Fibroblast of villous mesenchyme (primary cell): ENCODE measurements around the gene POMT1. TPM values are rescaled to one million over a fixed set of nuclear protein-coding genes. Genes with fewer than 3 reads are reported as not detected.
"Not testable (repeated sequence)": the region's sequence is repeated elsewhere in the genome, so short reads cannot be mapped to it uniquely, and the experiment has no call there.

Experiments
- DNase-seq: peaks from one replicate; pipeline ENCODE4 v3.0.0-alpha.2; 2010; ENCODE audit warnings: low read depth
- H3K4me3 ChIP-seq: 2 replicates; pipeline ENCODE4 v1.5.1; 2011; ENCODE audit warnings: low read depth, mild to moderate bottlenecking, low read length
- total RNA-seq: library from RNA; depleted of rRNA; stranded (reverse); fragments of >200 nt; gene quantifications from 2 replicates; pipeline ENCODE4 v1.2.3, GENCODE V29; 2012
- TF ChIP-seq, protein P1 (sequence below): IDR thresholded peaks from 2 replicates; pipeline ENCODE4 v1.5.1; 2012; ENCODE audit warnings: low read depth, mild to moderate bottlenecking, low read length; ENCODE audit not compliant: insufficient read depth

POMT1 gene
- total RNA-seq, 1 donor: 36.3 TPM

DNA sequence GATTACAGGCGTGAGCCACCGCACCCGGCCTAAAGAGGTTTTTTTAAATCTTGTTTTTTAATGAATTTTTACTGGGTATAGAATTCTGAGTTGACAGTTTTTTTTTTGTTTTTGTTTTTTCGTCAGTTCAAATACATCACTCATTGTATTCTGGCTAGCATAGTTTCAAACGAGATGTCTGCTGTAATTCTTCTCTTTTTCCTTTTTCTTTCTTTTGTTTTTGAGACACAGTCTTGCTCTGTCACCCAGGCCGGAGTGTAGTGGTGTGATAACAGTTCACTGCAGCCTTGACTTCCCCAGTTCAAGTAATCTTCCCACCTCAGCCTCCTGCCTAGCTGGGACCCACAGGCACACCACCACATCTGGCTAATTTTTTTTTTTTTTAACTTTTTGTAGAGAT, 40.4 kb downstream of the POMT1 start:
- H3K4me3 ChIP-seq: no peak overlapping the region
- TF ChIP-seq, protein P1, sequence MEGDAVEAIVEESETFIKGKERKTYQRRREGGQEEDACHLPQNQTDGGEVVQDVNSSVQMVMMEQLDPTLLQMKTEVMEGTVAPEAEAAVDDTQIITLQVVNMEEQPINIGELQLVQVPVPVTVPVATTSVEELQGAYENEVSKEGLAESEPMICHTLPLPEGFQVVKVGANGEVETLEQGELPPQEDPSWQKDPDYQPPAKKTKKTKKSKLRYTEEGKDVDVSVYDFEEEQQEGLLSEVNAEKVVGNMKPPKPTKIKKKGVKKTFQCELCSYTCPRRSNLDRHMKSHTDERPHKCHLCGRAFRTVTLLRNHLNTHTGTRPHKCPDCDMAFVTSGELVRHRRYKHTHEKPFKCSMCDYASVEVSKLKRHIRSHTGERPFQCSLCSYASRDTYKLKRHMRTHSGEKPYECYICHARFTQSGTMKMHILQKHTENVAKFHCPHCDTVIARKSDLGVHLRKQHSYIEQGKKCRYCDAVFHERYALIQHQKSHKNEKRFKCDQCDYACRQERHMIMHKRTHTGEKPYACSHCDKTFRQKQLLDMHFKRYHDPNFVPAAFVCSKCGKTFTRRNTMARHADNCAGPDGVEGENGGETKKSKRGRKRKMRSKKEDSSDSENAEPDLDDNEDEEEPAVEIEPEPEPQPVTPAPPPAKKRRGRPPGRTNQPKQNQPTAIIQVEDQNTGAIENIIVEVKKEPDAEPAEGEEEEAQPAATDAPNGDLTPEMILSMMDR: no peak
- no peak for DNase-seq

GRCh38 chr9:131545003-131545785, 42.5 kb downstream of the POMT1 start, which contains the start of gene PRRT1B:
Gene PRRT1B (plus strand): TSS chr9:131545523. CDS start chr9:131545616, 93 bp downstream.
- TF ChIP-seq, protein P1: no peak
- H3K4me3 ChIP-seq: no peak within 1 kb of the TSS
- DNase-seq: no peak

- no peak for DNase-seq
- H3K4me3 ChIP-seq: no peak overlapping the region
- TF ChIP-seq, protein P1: no peak
Measured at GRCh38 chr9:131545786-131546335, 43.1 kb downstream of the POMT1 start.

DNA sequence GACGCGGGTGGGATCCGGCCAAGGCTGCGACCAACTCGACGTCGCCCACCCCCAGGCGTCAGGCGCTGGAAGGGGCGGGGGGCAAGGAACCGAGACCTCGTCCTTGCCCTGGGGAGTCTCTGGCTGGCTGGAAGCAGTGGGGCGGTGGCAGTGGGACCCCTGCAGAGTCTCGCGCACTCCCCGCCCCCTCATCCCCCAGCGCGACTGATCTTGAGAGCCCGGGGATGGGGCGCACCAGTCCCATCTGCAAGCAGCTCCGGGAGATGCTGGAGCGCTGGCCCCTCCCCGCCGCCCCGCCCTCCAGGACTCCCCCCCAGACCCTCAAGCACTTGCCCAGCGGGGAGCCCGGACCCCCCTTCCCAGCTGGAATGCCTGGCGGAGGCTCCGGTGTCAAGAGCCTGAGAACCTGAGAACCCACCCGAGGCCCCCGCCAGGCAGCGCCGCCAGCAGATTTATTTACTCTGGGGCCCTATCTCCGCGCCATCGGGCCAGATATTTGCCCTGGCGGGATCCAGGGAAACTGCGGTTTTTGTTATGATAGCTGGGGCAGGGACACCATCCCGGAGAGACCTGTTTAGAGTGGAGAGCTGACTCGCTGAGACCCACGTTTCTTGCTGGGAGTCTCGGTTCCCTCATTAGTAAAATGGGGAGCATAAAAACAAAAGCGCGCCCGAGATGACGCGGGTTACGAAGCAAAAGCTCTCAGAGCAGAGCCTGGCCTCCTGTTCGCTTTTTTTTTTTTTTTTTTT, 43.8 kb downstream of the POMT1 start:
- H3K4me3 ChIP-seq: peak overlapping the region; percentile 38
- TF ChIP-seq, protein P1: no peak
- peak; percentile 45 for DNase-seq

- H3K4me3 ChIP-seq, DNase-seq: not testable (repeated sequence)
Measured at GRCh38 chr9:131549186-131549585, 46.5 kb downstream of the POMT1 start.

DNA sequence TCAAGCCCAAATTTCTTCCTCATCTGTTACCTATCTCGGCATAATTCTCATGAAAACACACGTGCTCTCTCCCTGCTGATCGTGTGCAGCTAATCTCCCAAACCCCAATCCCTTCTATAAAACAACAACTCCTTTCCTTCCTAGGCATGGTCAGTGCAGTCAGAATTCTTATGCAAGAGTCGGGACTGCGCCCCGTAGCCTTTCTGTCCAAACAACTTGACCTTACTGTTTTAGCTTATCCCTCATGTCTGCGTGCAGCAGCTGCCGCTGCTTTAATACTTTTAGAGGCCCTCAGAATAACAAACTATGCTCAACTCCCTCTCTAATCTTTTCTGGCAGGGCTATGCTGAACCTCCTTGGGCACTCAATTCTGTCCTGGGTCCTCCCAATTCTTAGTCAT, 47.7 kb downstream of the POMT1 start:
- peak; percentile 28 for DNase-seq

GRCh38 chr9:131552030-131552429, 49.3 kb downstream of the POMT1 start:
- H3K4me3 ChIP-seq: no peak overlapping the region
- no peak for DNase-seq

More for the DNA sequence above, 47.7 kb downstream of the POMT1 start:
- H3K4me3 ChIP-seq: not testable (repeated sequence)

More at GRCh38 chr9:131552030-131552429, 49.3 kb downstream of the POMT1 start:
- TF ChIP-seq, protein P1: no peak
